EL (cell line): Measurements from ENCODE around the gene SARS1.

Experiments
- DNase-seq: peaks from one replicate; pipeline ENCODE4 v3.0.0-alpha.2; 2016

SARS1 gene

DNA sequence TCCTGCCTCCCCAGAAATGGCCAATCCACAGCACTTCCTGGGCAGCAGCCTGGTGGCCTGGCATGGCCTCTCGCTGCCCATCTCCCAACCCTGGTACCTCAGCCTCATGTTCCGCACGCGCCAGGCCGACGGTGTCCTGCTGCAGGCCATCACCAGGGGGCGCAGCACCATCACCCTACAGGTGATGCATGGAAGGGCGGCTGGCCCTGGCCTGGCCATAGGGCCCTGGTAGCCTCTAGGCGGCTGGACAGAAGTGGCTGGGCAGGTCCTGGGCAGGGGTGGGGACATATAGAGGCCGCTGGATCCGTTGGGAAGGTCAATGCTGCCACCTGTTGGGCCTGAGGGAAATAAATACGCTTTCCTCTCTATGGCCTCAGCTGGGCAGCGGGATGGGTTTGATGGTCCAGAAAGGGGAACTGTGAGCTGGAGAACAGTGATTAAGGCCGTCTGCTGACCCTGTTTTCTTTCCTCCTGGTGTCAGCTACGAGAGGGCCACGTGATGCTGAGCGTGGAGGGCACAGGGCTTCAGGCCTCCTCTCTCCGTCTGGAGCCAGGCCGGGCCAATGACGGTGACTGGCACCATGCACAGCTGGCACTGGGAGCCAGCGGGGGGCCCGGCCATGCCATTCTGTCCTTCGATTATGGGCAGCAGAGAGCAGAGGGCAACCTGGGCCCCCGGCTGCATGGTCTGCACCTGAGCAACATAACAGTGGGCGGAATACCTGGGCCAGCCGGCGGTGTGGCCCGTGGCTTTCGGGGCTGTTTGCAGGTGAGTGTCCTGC lies 50.1 kb downstream of the SARS1 start:
- DNase-seq = peak; percentile 85

DNA sequence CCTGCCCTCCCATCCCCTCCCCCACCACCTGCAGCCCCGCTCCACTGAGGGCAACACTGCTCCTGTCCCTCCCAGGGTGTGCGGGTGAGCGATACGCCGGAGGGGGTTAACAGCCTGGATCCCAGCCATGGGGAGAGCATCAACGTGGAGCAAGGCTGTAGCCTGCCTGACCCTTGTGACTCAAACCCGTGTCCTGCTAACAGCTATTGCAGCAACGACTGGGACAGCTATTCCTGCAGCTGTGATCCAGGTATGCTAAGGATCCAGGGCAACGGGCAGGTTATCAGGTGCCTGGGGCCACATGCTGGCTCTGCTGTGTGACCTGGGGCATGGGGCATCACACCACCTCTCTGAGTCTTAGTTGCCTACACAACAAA lies 50.6 kb downstream of the SARS1 start:
- DNase-seq = no peak

DNA sequence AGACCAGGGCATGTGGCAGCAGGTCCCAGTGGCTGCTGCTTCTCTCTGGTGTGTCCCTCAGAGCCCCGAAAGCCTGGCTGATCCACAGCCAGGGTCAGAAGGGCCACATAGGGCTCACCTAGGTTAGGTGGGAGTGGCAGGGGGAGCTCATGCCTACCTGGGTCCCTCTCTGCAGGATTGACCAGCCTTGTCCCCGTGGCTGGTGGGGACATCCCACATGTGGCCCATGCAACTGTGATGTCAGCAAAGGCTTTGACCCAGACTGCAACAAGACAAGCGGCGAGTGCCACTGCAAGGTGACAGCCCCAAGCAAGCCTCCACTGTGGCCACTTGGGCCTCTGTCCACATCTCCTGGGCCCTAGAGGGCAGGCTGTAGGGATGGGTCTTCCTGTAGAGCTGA lies 51.3 kb downstream of the SARS1 start:
- no peak for DNase-seq

DNA sequence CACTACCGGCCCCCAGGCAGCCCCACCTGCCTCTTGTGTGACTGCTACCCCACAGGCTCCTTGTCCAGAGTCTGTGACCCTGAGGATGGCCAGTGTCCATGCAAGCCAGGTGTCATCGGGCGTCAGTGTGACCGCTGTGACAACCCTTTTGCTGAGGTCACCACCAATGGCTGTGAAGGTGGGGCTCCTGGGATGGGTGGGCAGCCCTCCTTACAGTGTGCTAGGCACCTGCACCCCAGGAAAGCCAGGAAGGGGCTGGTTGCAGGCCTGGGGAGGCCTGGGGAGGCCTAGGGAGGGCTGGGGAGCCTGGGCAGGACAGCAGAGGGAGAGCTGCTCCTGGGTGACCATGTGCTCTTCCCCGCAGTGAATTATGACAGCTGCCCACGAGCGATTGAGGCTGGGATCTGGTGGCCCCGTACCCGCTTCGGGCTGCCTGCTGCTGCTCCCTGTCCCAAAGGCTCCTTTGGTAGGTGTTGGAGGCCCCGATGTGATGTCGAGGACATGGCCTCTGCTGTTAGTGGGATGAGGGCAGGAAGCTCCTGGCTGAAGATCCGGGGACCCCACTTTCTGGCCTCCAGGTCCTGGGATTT lies 52.1 kb downstream of the SARS1 start:
- DNase-seq = no peak

DNA sequence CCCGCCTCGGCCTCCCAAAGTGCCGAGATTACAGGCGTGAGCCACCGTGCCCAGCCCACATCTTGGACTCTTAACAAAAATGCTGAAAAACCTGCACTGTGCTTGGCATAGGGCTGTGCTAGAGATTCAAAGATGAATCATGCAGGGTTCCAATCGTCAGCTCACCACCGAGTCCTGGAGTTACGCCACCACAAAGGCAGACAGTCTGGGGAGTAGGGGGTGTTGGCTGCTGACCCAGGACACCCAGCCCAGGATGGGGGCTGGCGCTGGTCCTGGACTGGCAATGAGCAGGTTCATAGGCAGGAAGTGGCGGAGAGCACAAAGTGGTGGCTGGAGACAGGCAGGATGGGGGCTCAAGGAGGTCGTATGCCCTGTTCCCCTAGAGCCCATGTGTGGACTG lies 53.2 kb downstream of the SARS1 start:
- peak; percentile 69 for DNase-seq

DNA sequence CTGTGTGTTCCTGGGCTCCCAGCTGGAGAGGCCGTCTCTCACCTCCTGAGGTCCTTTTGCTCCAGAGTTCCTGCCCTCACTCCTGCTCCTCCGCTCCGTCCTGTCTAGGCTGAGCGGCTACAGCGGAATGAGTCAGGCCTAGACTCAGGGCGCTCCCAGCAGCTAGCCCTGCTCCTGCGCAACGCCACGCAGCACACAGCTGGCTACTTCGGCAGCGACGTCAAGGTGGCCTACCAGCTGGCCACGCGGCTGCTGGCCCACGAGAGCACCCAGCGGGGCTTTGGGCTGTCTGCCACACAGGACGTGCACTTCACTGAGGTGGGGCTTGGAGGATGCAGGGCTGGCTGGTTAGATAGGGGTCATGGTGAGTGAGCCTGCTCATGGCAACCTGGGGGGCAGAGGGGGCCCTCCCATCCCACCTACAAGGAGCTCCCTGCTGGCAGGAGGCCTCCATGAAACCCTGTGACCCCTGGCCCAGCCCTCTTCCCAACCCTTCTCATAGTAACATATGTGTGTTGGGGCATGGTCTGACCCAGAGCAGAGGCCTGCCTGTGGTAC lies 54.1 kb downstream of the SARS1 start:
- DNase-seq = no peak

DNA sequence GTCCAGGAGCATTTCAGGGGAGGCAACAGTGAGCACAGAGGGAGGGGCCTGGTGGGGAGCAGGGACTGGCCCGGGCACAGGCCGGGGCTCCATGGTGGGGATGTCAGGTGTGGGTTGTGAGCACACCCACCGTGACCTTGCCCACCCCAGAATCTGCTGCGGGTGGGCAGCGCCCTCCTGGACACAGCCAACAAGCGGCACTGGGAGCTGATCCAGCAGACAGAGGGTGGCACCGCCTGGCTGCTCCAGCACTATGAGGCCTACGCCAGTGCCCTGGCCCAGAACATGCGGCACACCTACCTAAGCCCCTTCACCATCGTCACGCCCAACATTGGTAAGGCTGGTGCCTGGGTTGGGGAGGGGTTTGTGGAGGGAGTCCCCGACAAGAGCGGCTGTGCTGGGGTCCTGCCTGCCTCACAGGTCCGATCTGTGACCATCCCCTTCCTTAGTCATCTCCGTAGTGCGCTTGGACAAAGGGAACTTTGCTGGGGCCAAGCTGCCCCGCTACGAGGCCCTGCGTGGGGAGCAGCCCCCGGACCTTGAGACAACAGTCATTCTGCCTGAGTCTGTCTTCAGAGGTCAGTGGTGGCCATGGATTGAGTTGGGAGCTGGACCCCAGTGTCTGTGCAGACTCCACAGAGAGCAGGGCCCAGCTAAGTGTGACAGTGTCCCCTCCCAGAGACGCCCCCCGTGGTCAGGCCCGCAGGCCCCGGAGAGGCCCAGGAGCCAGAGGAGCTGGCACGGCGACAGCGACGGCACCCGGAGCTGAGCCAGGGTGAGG lies 54.9 kb downstream of the SARS1 start:
- DNase-seq = no peak

DNA sequence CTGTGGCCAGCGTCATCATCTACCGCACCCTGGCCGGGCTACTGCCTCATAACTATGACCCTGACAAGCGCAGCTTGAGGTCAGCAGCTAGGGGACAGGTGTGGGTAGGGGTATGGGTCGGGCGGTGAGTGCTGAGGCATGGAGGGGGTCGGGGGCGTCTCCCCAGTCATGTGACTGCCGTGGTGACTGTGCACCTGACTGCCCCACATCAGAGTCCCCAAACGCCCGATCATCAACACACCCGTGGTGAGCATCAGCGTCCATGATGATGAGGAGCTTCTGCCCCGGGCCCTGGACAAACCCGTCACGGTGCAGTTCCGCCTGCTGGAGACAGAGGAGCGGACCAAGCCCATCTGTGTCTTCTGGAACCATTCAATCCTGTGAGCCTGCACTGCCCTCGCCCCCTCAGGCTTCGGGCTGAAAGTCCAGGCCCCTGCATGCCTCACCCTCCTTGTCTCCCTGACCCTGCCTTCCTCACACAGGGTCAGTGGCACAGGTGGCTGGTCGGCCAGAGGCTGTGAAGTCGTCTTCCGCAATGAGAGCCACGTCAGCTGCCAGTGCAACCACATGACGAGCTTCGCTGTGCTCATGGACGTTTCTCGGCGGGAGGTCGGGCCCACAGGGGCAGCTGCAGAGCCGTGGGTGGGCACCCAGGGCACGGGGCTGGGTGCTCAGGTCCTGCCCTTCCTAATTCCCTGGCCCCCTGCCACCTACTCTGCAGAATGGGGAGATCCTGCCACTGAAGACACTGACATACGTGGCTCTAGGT lies 55.7 kb downstream of the SARS1 start:
- DNase-seq = no peak

DNA sequence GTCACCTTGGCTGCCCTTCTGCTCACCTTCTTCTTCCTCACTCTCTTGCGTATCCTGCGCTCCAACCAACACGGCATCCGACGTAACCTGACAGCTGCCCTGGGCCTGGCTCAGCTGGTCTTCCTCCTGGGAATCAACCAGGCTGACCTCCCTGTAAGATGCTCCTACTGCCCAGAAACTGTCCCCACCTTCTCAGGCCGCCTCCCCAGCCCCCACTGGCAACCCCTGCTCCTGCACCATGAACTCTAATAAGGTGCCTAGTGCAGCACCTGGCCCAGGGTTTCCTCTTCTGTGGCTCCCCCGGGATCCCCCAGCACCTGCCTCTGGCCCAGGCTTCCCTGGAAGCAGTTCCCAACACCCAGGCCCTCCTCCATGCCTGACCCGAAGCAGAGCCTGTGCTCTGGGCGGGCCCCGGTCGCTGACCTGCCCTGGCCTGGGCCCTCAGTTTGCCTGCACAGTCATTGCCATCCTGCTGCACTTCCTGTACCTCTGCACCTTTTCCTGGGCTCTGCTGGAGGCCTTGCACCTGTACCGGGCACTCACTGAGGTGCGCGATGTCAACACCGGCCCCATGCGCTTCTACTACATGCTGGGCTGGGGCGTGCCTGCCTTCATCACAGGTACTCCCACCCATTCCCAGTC lies 56.4 kb downstream of the SARS1 start:
- no peak for DNase-seq

DNA sequence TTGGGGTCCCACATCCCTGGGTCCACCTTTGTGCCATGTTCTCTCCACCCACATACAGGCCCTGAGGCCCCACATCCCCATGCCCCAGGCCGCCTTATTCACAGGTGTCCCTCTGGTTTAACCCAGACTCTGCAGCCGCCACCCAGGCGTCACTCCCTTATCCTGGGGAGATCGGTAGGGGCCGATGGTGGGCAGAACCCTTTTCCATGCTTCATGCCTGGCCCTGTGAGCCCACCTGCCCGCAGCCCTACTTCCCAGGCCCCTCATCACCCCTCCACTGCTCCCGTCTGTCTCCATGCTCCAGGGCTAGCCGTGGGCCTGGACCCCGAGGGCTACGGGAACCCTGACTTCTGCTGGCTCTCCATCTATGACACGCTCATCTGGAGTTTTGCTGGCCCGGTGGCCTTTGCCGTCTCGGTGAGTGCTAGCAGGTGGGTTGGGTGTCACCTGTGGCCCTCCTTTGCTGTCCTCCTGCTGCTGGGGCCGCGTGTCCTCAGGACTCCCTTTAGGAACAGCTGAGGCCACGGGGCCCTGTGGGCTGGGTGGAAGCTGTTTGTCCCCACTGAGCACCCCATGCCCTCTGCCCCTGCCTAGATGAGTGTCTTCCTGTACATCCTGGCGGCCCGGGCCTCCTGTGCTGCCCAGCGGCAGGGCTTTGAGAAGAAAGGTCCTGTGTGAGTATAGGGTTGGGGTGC lies 57.1 kb downstream of the SARS1 start:
- no peak for DNase-seq

DNA sequence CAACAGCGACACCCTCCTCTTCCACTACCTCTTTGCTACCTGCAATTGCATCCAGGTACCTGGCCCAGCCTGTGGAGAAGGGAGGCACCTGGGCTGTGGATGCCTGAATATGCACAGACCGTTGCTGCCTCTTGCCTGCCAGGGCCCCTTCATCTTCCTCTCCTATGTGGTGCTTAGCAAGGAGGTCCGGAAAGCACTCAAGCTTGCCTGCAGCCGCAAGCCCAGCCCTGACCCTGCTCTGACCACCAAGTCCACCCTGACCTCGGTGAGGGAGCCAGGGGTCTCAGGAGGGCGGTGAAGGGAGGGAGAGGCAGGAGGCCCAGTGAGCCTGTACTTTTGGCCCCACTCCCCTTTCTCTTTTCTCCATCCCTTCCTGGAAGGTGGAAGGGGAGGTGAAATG lies 57.7 kb downstream of the SARS1 start:
- no peak for DNase-seq

DNA sequence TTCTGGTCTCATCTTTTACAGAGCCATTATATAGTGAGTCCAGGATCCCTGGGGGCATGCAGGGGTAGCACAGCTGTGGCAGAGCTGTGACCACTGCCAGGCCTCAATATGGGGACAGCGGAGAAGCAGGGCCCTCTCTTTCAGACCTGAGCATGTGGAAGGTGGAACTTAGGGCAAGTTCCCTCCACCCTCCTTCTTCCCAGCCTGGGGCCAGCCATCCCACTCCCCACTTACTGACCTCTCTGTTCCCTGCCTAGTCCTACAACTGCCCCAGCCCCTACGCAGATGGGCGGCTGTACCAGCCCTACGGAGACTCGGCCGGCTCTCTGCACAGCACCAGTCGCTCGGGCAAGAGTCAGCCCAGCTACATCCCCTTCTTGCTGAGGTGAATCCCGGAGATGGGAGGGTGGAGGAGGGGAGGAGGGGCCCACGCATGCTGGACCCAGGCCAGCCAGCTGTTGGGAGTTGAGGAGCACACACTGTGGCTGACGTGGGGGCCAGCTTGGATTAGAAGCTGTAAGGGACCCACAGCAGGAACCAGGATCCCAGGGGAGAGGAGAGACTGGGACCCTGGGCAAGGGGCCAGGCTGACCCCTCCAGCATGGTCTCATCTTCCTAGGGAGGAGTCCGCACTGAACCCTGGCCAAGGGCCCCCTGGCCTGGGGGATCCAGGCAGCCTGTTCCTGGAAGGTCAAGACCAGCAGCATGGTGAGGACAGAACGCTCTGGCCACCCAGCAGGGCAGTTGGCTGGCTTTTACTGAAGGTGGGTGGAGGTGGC lies 58.5 kb downstream of the SARS1 start:
- no peak for DNase-seq

DNA sequence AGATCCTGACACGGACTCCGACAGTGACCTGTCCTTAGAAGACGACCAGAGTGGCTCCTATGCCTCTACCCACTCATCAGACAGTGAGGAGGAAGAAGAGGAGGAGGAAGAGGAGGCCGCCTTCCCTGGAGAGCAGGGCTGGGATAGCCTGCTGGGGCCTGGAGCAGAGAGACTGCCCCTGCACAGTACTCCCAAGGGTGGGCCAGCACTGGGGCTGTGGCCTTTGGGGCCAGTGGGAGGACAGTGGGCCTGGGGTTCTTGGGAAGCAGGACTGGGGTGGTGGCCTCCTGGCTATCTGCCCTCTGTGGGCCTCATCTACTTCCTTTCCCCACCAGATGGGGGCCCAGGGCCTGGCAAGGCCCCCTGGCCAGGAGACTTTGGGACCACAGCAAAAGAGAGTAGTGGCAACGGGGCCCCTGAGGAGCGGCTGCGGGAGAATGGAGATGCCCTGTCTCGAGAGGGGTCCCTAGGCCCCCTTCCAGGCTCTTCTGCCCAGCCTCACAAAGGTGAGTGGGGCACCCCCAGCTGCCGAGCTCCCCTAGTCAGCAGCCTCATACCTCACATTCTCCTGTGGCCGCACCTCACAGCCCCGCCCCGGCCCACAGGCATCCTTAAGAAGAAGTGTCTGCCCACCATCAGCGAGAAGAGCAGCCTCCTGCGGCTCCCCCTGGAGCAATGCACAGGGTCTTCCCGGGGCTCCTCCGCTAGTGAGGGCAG lies 59.3 kb downstream of the SARS1 start:
- no peak for DNase-seq

DNA sequence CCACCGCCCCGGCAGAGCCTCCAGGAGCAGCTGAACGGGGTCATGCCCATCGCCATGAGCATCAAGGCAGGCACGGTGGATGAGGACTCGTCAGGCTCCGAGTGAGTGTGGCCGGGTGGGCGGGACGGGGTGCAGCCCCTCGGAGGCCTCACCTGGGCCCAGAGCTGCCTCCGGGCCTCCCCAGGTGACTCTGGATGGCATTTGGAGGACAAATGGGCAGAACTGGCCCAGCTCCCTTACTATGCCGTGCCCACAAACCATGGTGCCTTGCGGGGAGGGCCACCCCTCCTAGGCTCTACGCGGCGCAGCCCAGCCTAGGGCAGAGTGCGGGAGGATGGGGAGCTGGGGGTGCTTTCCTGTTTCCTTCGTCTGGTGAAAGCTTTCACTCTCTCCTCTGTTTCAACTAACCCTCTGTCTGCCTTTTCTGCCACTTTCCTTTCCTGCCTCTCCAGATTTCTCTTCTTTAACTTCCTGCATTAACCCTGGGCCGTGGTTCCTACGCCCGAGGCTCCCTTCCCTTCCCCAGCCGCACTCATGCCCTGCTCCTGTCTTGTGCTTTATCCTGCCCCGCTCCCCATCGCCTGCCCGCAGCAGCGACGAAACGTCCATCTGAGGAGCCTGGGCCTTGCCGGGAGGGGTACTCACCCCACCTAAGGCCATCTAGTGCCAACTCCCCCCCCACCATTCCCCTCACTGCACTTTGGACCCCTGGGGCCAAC lies 60.0 kb downstream of the SARS1 start:
- DNase-seq = no peak

DNA sequence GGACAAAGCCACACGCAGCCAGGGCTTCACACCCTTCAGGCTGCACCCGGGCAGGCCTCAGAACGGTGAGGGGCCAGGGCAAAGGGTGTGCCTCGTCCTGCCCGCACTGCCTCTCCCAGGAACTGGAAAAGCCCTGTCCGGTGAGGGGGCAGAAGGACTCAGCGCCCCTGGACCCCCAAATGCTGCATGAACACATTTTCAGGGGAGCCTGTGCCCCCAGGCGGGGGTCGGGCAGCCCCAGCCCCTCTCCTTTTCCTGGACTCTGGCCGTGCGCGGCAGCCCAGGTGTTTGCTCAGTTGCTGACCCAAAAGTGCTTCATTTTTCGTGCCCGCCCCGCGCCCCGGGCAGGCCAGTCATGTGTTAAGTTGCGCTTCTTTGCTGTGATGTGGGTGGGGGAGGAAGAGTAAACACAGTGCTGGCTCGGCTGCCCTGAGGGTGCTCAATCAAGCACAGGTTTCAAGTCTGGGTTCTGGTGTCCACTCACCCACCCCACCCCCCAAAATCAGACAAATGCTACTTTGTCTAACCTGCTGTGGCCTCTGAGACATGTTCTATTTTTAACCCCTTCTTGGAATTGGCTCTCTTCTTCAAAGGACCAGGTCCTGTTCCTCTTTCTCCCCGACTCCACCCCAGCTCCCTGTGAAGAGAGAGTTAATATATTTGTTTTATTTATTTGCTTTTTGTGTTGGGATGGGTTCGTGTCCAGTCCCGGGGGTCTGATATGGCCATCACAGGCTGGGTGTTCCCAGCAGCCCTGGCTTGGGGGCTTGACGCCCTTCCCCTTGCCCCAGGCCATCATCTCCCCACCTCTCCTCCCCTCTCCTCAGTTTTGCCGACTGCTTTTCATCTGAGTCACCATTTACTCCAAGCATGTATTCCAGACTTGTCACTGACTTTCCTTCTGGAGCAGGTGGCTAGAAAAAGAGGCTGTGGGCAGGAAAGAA lies 61.1 kb downstream of the SARS1 start:
- DNase-seq = peak; percentile 79

DNA sequence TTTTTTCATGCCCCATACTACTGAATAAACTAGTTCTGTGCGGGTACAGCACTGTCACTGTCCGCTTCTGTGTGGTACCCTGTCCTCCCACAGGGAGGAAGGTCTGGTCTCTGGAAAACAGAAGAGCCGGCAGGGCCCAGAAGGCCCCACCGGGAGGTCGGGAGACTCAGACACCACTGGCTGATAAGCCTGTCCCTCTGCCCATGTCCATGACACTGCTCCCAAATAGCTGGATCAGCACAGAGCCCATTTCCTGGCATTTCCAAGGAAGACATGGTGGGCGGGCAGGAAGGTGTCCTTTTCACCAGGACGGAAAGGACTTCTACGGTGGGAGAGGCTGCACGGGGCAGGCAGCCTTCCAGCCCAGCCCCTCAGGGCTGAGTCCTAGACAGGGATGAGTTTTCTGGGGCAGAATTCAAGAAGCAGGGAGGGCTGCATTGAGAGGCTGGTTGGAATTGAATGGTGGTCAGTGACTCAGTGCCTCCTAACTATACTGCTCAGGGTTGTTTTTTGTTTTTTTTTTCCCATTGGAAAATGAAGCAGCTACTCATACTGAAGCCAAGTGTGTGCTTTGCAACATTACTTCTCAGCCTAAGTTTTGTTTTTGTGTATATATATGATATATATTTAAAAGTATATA lies 62.1 kb downstream of the SARS1 start:
- peak; percentile 76 for DNase-seq

DNA sequence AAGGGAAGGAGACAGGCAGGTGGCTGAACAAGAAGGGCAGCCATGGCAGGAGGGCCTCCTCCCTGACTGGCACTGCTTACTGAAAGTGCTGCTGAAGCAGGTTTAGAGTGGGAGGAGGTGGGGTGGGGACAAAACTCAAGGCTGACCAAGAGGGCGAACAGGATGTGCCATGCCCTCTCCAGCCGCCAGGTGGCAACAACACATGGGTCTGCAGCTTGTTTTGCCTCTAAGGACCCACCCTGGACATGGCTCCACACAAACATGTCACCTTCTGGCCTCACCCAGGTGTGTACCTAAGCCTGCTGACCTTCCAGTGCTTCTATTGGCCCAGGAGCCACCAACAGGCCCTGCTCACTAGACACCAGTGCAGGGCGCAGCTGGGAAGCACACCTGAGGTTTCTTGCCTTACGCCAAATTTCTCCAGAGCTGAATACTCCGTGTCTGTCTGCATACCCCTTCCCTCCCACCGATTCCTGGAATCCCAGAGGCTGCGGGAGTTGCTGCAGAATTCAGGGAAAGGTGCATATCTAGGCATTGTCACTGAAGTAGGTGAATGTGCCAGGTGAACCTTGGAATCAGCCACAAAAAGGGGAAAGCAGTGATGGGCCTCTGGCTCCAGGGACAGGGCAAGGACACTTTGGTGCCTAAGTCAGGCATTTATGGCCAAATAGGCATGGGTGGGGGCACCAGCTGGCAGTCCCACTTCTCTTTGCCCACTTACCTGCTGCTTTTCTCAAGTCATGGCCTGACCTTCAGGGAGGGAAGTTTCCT lies 63.9 kb downstream of the SARS1 start:
- DNase-seq = peak; percentile 72
